GM23338 (cell line): ENCODE data around the gene SAMHD1. TPM values are rescaled to one million over a fixed set of nuclear protein-coding genes. Genes with fewer than 3 reads are reported as not detected.
"Not testable (repeated sequence)": the region's sequence is repeated elsewhere in the genome, so short reads cannot be mapped to it uniquely, and the experiment has no call there.

Source experiments
- ATAC-seq: fragments of 200-7000 bp; cut with Tn5 transposase; 3 replicates; pipeline ENCODE4 v1.9.1; 2020
- DNase-seq: peaks from one replicate; pipeline ENCODE4 v3.0.0-alpha.2; 2015; ENCODE audit warnings: low spot score
- H2AFZ ChIP-seq: fragments of 200-600 bp; sonication (generic); 2 replicates; pipeline ENCODE4 v1.8.0; 2016; ENCODE audit warnings: antibody characterized with exemption, mild to moderate bottlenecking, moderate library complexity
- H3F3A ChIP-seq: fragments of 200-600 bp; sonication (generic); replicated peaks from 2 replicates; pipeline ENCODE4 v1.8.0; 2017; ENCODE audit warnings: antibody characterized with exemption, mixed run types, low read depth
- H3K27ac ChIP-seq: fragments of 200-600 bp; sonication (generic); 2 replicates; pipeline ENCODE4 v1.6.1; 2016; ENCODE audit warnings: low read depth
- H3K27me3 ChIP-seq: fragments of 200-600 bp; sonication (generic); 2 replicates; pipeline ENCODE4 v1.8.0; 2016; ENCODE audit warnings: mild to moderate bottlenecking, mixed run types, moderate library complexity; ENCODE audit not compliant: insufficient read depth
- H3K36me3 ChIP-seq: fragments of 200-600 bp; sonication (generic); 2 replicates; pipeline ENCODE4 v1.8.0; 2016; ENCODE audit warnings: mild to moderate bottlenecking; ENCODE audit not compliant: insufficient read depth
- H3K4me1 ChIP-seq: fragments of 200-600 bp; sonication (generic); 2 replicates; pipeline ENCODE4 v1.8.0; 2016; ENCODE audit warnings: mild to moderate bottlenecking, moderate library complexity; ENCODE audit not compliant: insufficient read depth
- H3K4me2 ChIP-seq: fragments of 200-600 bp; sonication (generic); 2 replicates; pipeline ENCODE4 v1.7.1; 2017; ENCODE audit warnings: mixed run types
- H3K4me3 ChIP-seq: fragments of 200-600 bp; sonication (generic); 2 replicates; pipeline ENCODE4 v1.6.1; 2016; ENCODE audit warnings: mixed run types
- H3K79me2 ChIP-seq: fragments of 200-600 bp; sonication (generic); replicated peaks from 2 replicates; pipeline ENCODE4 v1.8.0; 2017; ENCODE audit warnings: mild to moderate bottlenecking; ENCODE audit not compliant: insufficient read depth
- H3K9me2 ChIP-seq: fragments of 200-600 bp; sonication (generic); 2 replicates; pipeline ENCODE4 v1.8.0; 2017; ENCODE audit not compliant: insufficient read depth
- H4K20me1 ChIP-seq: fragments of 200-600 bp; sonication (generic); replicated peaks from 2 replicates; pipeline ENCODE4 v1.8.0; 2017; ENCODE audit warnings: mild to moderate bottlenecking; ENCODE audit not compliant: insufficient read depth
- H3K27ac Mint-ChIP-seq: 2 replicates; pipeline ENCODE4 v1.8.0; 2020; ENCODE audit warnings: inconsistent platforms, mild to moderate bottlenecking, moderate library complexity, mixed read lengths
- H3K27me3 Mint-ChIP-seq: 3 replicates; pipeline ENCODE4 v1.8.0; 2022; ENCODE audit warnings: low read depth, mild to moderate bottlenecking, moderate library complexity, mixed read lengths, inconsistent platforms; ENCODE audit not compliant: insufficient read depth, poor library complexity
- H3K36me3 Mint-ChIP-seq: 3 replicates; pipeline ENCODE4 v1.8.0; 2021; ENCODE audit warnings: low read depth, mild to moderate bottlenecking, inconsistent platforms, moderate library complexity, mixed read lengths
- H3K4me1 Mint-ChIP-seq: 3 replicates; pipeline ENCODE4 v1.8.0; 2020; ENCODE audit warnings: mild to moderate bottlenecking, inconsistent platforms, mixed read lengths
- H3K4me3 Mint-ChIP-seq: 3 replicates; pipeline ENCODE4 v1.8.0; 2021; ENCODE audit warnings: moderate library complexity, mild to moderate bottlenecking, inconsistent platforms, mixed read lengths
- H3K9me3 Mint-ChIP-seq: 3 replicates; pipeline ENCODE4 v1.8.0; 2020; ENCODE audit warnings: moderate library complexity, mild to moderate bottlenecking, inconsistent platforms, mixed read lengths
- ETS1 ChIP-seq: IDR thresholded peaks from 2 replicates; pipeline ENCODE4 v1.6.1; 2016; ENCODE audit warnings: antibody characterized with exemption
- POLR2AphosphoS5 ChIP-seq: IDR thresholded peaks from 2 replicates; pipeline ENCODE4 v1.6.1; 2016; ENCODE audit warnings: antibody characterized with exemption, low read depth
- REST ChIP-seq: IDR thresholded peaks from one replicate; pipeline ENCODE4 v1.6.1; 2018; ENCODE audit warnings: antibody characterized with exemption; ENCODE audit not compliant: unreplicated experiment
- STAT1 ChIP-seq: IDR thresholded peaks from one replicate; pipeline ENCODE4 v1.6.1; 2016; ENCODE audit warnings: antibody characterized with exemption; ENCODE audit not compliant: unreplicated experiment
- ZNF462 ChIP-seq: fragments of 250-450 bp; sonication (Bioruptor Pico); IDR thresholded peaks from 2 replicates; pipeline ENCODE4 v1.5.0; 2020; ENCODE audit warnings: mild to moderate bottlenecking, moderate library complexity
- polyA plus RNA-seq: library from polyadenylated mRNA; unstranded; fragments of >200 nt; fragmentation: Nextera tagmentation; extraction: Ambion mirVana; gene quantifications from 2 replicates; pipeline ENCODE4 v1.2.1, GENCODE V29; 2016
- total RNA-seq: library from RNA; depleted of rRNA; stranded (reverse); fragments of >200 nt; shearing (Covaris generic); gene quantifications from 2 replicates; pipeline ENCODE4 v1.2.3, GENCODE V29; 2014

The SAMHD1 gene
- total and polyA plus RNA-seq, 2 experiments from 2014 or later: 21.9 to 45.4 TPM

GRCh38 chr20:36936341-36936740, 15.2 kb downstream of the SAMHD1 start (continued):
- no peak for TF ChIP-seq REST
- no peak for TF ChIP-seq POLR2AphosphoS5
- no peak for TF ChIP-seq ZNF462 (CRISPR knock-in tag)
- TF ChIP-seq ETS1: no peak
- TF ChIP-seq STAT1: no peak

- not testable (repeated sequence) for H3K27me3 Mint-ChIP-seq, H3K27ac Mint-ChIP-seq, H4K20me1 ChIP-seq, H3K36me3 ChIP-seq, H3K79me2 ChIP-seq, ATAC-seq, H3K9me2 ChIP-seq, H3K4me3 Mint-ChIP-seq, H3K4me3 ChIP-seq, H3K4me2 ChIP-seq, H3K27me3 ChIP-seq, H3K4me1 ChIP-seq, H2AFZ ChIP-seq, H3K4me1 Mint-ChIP-seq, H3K9me3 Mint-ChIP-seq, H3F3A ChIP-seq, DNase-seq, H3K27ac ChIP-seq
- H3K36me3 Mint-ChIP-seq: peaks cover 29% of the 10 kb centered on the region
These were observed 17.9 kb downstream of the SAMHD1 start for GRCh38 chr20:36933571-36933970.
